NCI-H2196 (cell line): ENCODE data around the gene RAB22A.

ENCODE experiments used
- DNase-seq: peaks from one replicate; lab custom pipeline; 2025; ENCODE audit not compliant: unreplicated experiment; lab: John Stamatoyannopoulos, UW

Gene RAB22A, protein sequence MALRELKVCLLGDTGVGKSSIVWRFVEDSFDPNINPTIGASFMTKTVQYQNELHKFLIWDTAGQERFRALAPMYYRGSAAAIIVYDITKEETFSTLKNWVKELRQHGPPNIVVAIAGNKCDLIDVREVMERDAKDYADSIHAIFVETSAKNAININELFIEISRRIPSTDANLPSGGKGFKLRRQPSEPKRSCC

DNA sequence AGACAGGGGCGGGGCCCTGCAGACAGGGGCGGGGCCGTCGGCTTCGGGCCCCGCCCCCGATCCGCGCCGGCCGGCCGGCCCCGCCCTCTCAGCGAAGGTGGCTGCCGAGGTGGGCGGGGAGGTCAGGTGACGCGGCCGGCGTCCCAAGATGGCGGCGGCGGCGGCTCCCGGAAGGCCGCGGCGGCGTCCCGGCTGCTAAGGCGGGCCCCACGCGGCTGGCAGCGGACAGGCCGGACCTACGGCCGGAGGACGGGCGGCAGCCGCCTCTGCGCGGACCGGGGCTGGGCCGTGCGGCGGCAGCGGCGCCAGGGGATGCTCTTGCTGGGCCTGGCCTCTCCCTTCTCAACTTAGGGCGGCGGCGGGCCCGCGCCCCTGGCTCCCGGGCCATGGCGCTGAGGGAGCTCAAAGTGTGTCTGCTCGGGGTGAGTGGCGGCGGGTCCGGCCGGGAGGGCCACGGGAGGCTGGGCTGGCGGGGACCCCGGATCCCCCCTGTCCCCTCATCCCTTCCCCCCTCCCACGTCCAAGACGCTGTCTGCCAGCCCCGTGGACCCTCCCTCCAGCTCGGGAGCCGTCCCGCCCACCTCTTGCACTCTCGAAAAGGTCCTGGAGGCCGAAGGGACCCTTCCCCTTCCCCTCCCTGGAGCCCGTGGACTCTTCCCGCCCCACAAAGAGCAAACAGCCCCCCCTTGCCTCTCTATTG is at the start of gene RAB22A:
Gene RAB22A (plus strand): TSS at position 125 of the 700 bp plus-strand sequence. CDS start 262 bp downstream, at position 387.
- peak; percentile 77 for DNase-seq

DNA sequence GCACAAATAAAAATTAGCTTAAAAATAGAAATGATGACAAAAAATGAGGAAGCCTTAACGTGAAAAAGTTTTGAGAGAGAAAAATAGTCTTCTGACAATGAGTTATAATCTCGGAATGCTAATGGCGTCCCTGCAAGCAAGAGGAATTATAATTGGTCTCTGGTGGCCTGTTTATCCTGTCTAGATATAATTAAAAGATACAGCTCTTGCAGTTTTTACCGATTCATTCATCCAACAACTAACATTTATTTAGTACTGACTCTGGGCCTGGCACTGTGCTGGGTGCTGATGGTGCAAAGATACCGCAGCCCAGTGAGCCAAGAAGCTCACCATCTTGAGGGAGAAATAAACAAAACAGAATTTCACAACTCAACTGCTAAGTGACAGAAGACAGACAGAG is 49.5 kb upstream of the RAB22A start:
- DNase-seq = no peak

DNA sequence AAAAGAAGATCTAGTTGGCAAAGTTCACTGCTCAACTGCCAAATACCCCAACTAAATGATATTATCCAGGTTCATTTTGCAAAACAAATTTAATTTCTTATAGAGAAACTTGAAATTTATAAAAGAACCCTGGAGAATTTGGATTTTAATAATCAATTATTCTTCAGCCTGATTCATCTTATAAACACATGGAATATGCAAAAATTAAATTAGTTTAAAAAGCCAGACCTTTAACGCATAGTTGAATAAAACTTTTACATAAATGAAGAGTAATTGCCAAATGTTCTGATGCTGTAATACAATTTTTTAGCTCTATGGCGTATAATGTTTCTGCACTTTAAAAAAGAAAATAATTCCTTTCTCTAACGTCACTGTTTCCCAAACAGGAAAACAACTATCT is 47.9 kb upstream of the RAB22A start:
- no peak for DNase-seq

- no peak for DNase-seq
These were observed 45.2 kb upstream of the RAB22A start for GRCh38 chr20:58264271-58264670.

GRCh38 chr20:58267389-58268215 is 41.9 kb upstream of the RAB22A start:
- no peak for DNase-seq

GRCh38 chr20:58268421-58268821 is 41.1 kb upstream of the RAB22A start:
- no peak for DNase-seq

DNA sequence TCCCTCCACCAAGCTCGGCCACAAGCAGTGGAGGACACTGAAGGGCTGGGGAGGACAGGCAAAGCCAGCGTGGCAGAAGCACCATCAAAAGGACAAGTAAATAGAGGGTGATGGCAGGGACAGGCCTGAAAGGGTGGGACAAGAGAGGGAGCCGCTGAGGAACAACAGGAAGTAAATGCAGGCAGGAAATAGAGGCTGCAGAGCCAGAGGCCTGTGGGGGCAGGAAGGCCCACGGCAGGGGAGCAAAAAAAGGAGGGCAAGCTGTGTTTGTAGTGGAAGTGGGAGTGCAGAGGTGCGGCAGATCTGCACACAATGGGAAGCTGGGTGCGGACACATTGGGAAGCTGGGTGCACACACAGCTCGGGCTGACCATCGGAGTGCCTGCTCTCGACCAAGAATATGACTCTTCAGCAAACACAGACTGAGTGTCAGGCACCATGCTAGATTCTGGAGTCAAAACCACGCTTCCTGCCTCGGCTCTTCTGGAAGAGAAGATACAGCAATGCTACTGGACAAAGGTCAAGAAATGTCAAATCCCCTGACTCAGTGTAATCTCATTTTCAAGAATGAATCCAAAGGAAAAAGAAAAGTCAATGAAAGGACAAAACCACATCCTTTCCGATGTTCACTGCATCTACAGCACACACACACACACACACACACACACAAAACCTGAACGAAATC is 40.4 kb upstream of the RAB22A start:
- no peak for DNase-seq

- DNase-seq = no peak
These were observed 37.7 kb upstream of the RAB22A start for GRCh38 chr20:58271606-58272351.

GRCh38 chr20:58274384-58274783 is 35.1 kb upstream of the RAB22A start:
- DNase-seq = no peak

DNA sequence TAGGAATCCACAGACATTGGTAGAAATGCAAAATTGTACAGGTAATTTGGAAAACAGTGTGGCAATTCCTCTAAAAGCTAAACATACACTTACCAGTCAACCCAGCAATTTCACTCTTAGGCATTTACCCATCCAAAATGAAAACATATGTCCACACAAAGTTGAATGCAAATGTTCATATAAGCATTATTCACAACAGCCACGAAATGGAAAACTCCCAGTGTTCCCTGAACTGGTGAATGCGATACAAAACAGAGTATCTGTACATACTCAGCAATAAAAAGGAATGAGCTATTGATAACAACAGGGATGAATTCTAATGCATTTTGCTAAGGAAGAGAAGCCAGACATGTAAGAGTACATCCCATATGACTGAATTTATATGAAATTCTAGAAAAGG is 32.4 kb upstream of the RAB22A start:
- no peak for DNase-seq

DNA sequence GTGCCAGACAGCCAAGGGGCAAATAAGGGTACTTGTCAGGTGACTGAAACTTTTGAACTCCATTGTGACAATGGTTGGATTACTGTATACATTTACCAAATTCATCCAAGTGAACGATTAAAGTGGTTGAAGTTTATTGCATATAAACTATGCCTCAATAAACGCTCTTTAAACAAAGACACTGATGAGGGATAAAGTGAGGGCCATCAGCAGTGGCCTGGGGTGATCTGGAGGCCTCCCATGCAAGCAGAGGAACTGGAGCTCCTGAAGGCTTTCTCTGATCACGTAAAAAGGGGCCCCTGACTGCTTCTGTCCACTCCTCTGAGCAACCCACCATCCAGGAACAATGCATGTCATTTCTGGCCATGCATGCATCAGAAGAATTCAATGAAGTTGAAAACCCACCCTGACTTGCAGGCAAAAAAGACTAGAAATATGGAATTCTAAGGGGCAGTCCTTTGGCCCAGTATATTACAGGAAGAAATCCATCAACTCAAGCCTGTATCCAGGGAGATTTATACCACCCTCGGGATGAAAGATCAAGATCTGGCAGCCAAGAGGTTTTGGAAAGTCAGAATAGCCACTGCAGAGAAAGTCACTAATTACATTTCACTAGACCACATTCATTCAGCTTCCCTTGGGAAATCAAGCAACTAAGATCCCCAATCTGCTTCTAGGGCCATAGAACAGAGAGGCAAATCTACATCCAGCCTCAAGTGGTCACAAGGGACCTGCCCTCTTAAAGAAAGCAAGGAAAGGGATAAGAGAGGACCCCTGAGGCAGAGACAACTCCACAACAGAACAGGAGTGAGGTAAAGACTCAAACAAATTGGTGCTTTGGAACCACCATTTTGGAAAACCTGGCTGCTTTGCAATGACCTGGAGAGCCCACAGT is 31.7 kb upstream of the RAB22A start:
- no peak for DNase-seq

GRCh38 chr20:58286729-58287128 is 22.8 kb upstream of the RAB22A start:
- no peak for DNase-seq

DNA sequence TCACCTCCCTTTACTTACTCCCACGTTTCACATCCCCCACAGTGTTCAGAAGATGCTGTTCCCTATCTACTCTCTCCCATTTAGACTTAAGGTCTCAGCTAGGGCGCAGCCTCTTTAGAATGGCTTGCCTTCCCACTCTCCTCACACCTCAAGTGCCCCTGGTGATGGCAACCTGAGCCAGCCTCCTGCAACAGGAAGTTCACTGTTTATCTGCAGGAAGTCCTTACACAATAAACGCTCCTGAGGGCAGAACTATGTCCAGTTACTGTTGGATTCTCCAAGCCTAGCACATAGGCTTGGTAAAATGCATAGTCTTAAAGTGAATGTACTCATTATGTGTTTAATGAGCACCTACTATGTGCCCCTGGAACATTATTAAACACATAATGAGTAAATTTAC is 21.9 kb upstream of the RAB22A start:
- DNase-seq = no peak

DNA sequence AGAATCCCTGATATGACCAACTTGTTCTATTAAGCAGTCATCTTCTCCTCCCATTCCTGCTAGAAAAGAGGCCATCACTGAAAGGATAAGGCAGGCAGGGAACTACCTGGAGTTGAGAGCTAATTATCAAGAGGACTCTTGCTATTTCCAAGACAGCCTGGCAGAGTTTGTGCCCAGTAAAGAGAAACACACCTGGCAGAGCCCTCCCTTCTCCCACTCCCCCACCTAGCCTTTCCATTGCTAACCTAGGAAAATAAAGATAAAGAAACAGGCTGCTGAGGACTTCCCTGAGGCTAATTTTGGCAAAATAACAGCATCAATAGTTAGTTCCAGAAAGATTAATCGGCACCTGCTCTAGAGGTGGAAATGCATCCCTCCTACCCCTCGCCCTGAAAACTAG is 20.4 kb upstream of the RAB22A start:
- no peak for DNase-seq

DNA sequence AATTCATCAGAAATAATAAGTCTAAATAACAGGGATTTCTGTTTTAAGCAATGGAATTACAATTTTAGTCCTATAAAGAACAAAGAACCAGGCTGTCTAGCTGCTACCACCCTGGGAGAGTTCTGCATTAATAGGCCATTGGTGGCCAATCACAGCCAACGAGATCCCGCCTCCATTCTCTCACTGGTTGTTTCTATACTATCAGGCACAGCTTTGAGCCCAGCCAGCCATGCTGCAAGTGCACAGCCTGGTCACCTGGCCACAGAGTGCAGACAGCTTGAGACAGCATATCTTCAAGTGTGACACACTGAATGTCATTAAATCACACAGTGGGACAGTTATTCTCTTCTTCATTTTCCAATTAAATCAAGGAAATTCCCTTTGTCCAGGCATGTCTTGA is 16.1 kb upstream of the RAB22A start:
- DNase-seq = peak; percentile 20

- no peak for DNase-seq
These were observed 14.7 kb upstream of the RAB22A start for GRCh38 chr20:58294497-58295455.

GRCh38 chr20:58296051-58296837 is 13.3 kb upstream of the RAB22A start:
- no peak for DNase-seq

GRCh38 chr20:58297394-58297793 is 12.1 kb upstream of the RAB22A start:
- no peak for DNase-seq
